OCI-LY1 (cell line): Measurements from ENCODE around the gene MYCBP.

ENCODE experiments used
- CTCF ChIP-seq: fragments of 200-600 bp; sonication (generic), shearing (Covaris generic); IDR thresholded peaks from 2 replicates; pipeline ENCODE4 v1.5.1; 2017; ENCODE audit warnings: mild to moderate bottlenecking, antibody characterized with exemption, low read length, moderate library complexity, mixed read lengths
- EZH2 ChIP-seq: fragments of 200-600 bp; sonication (generic), shearing (Covaris generic); IDR thresholded peaks from 2 replicates; pipeline ENCODE4 v1.8.0; 2017; ENCODE audit warnings: borderline replicate concordance, mixed run types, mild to moderate bottlenecking, antibody characterized with exemption, low read length, moderate library complexity, mixed read lengths

GRCh38 chr1:38817267-38818174, 55.6 kb downstream of the MYCBP start:
- TF ChIP-seq CTCF (no peak), EZH2 (no peak)
